Body of pancreas (tissue), 4 donors: ENCODE measurements around the gene TCAP.

Experiments used
- CTCF ChIP-seq, 7 experiments: fragments of 450-650 bp in 4 of 7; fragments of 200-600 bp in 3 of 7; sonication (generic) in 3 of 7; IDR thresholded peaks; one replicate each; pipeline ENCODE4 v1.5.1; 2016 to 2019; ENCODE audit warnings: antibody characterized with exemption in 7 of 7
- POLR2A ChIP-seq, 3 donors: fragments of 450-650 bp; IDR thresholded peaks; one replicate each; pipeline ENCODE4 v1.6.1; 2016; ENCODE audit warnings: antibody characterized with exemption in 3 of 3, mild to moderate bottlenecking in 2 of 3

- no peak for TF ChIP-seq POLR2A (IDR thresholded peaks at IDR 0.05)
- TF ChIP-seq CTCF (IDR thresholded peaks at IDR 0.05), result no peak
Measured at GRCh38 chr17:39642291-39643074, 22.7 kb upstream of the TCAP start.
